NCI-H128 (cell line): ENCODE results near the gene MKRN2OS.

Source experiments
- DNase-seq: peaks from one replicate; lab custom pipeline; 2025; ENCODE audit not compliant: unreplicated experiment; lab: John Stamatoyannopoulos, UW

MKRN2OS gene

DNA sequence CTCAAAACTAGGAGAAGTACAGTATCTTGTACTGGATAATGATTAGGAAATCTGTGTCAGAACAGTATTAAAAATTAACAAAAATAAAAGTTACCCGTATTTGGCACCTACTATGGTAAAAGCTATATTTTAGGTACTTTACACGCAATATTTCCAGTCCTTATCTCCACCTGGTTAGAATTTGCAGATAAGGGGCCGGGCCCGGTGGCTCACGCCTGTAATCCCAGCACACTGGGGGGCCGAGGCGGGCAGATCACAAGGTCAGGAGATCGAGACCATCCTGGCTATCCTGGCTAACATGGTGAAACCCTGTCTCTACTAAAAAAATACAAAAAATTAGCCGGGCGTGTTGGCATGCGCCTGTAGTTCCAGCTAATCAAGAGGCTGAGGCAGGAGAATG is 28.4 kb downstream of the MKRN2OS start:
- DNase-seq, result no peak

DNA sequence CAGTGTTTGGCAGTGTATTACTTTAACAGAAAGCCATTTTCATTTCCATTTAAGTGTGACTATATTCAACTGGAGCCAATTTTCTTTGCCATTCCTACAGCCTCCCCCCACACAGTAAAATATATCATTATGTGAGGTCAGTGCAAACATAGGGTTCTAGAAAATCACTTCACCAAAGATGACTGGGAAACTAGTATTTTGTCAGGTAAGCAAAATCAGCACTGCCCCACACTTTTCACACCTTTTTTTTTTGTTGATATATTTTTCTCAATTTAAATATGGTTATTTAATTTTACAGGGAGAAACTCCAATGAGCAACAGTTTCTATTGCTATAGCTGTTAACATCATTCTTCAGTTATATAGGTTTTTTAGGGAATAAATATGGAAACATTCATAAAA is 29.7 kb downstream of the MKRN2OS start:
- DNase-seq, result no peak

DNA sequence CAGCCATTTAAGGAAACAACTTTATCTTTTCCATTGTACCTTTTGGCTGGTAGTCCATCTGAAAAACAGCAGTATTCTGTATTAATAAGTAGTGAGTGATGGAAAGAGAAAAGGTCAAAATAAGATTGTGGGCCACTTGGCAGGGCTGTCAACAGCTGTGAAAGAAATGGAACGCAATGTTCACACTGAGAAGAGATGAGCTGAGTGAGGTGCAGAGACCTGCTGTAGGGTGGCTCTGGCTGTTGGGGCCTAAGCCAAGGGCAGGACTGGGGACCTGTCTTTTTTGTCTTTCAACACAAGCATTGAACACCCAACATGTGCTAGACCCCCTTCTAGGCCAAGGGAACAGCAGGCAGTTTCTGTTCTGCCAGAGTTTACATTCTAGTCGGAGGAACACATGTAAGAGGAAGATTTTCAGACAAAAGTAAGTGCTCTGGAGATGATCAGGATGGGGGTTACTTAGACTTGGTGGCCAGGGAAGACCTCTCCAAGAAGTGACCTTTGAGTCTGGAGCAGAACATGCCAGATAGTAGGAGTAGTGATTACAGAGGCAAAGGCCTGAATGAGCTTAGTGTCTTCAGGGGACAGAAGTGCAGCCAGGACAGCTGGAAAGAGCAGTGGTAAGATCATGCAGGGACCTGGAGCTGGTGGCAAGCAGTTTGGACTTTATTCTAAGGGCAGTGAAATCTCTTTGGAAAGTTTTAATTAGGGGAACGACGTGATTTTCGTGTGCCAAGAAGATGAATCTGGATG is 31.4 kb downstream of the MKRN2OS start:
- DNase-seq, result no peak

DNA sequence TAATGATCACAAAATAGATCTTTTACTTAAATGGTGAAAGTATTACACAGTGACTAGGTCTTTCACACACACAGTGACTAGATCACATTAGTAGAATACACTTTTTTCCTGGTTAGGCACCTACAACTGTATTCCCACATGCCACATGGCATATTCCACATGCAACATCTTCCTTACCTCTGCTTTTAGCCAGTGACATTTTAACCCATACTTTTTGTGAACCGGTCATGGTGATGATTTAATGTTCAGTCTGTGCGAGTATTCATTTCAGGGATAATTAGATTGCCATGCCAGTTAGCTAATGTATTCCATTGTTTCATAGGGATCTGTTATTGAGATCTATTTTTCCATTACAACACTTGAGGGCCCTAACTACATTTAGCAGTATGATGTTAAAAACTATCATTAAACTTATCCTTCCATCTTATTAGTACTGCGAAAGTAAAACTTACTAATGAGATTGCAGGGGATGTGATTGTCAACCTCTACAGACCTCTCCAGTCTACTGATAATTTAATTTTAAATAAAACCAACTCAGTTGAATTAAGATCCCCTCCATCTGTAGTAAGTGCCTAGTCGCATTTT is 32.7 kb downstream of the MKRN2OS start:
- DNase-seq, result no peak

DNA sequence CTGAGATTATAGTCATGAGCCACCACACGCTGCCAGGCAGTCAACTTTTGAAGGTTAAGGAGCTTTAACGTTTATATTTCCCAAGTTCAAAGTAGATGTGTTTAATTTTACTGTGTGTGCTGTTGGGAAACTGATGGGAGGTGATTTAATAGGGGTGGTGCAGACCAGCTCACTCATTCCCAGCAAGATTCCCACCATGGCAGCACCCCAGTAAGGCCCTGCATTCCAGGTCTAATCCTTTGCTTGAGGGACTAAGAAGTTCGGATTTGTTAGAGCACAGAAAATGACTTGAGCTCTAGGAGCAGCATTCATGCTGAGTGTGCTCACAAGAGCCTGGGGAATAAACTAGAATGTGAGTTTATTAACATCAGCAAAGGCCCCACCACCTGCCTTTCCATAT is 35.8 kb downstream of the MKRN2OS start:
- DNase-seq, result no peak

DNA sequence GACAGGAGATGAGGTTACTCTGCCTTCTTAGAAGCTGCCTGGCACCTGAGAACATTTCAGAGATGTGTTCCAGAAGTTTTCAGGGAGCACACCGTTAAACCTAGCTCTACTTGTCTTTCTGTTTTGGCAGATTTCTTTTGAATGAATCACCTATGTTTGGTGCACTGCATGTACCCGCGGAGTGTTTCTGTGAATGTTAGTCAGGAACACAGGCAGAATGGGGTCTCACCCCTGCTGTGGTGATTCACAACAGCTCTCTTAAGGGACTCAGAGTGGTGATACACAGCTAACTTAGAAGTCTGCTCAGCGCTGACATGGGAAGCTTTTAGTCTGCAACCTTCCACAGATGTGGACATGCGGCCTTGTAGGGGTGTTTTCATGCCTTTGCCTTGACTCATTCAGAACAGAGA is 37.0 kb downstream of the MKRN2OS start:
- DNase-seq, result no peak

DNA sequence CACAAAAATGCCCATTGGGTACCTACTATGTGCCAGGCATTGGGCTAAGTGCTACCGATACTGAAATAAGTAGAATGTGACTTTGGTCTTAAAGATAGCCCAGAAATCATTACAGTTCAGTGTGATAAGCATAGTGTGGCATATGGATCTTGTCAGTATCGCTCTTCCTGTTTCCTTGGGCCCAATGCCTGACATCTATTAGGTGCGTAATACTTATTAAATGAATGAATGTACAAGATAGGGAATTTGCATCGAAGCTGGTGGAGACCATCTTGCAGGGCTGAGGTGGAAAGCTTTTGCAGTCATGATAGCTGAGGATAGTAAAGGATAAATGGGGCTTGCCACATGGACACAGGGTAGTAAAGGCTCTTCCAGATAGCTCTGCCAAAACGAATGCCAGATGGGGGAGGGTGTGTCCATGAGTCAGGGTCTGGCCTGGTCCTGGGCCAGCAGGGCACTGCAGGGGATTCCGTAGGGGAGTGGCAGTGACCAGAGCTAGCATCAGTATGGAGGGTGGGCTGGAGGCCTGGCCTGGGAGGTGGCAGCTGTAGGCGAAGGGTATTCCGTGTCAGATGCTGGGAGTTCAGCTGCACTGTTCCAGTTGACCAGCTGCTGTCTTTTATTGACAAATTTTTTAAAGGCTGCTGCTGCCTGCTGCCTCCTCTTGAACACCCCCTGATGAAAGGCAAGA is 37.6 kb downstream of the MKRN2OS start:
- no peak for DNase-seq

DNA sequence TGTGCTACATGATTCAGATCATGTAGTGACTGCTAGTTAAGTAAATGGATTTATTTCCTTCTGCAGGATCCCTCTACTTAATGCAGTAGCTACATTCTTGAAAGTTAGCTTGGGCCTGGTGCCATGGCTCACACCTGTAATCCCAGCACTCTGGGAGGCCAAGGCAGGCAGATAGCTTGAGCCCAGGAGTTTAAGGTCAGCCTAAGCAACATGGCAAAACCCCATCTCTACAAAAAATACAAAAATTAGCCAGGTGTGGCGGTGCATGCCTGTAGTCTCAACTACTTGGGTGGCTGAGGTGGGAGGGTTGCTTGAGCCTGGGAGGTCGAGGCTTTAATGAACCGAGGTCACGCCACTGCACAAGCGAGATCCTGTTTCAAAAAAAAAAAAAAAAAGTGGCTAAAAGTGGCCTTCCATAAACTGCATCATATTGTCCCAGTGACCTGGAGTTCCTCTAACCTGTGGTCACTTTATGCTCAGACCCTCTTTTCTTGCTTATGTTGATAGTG is 39.0 kb downstream of the MKRN2OS start:
- DNase-seq, result no peak

DNA sequence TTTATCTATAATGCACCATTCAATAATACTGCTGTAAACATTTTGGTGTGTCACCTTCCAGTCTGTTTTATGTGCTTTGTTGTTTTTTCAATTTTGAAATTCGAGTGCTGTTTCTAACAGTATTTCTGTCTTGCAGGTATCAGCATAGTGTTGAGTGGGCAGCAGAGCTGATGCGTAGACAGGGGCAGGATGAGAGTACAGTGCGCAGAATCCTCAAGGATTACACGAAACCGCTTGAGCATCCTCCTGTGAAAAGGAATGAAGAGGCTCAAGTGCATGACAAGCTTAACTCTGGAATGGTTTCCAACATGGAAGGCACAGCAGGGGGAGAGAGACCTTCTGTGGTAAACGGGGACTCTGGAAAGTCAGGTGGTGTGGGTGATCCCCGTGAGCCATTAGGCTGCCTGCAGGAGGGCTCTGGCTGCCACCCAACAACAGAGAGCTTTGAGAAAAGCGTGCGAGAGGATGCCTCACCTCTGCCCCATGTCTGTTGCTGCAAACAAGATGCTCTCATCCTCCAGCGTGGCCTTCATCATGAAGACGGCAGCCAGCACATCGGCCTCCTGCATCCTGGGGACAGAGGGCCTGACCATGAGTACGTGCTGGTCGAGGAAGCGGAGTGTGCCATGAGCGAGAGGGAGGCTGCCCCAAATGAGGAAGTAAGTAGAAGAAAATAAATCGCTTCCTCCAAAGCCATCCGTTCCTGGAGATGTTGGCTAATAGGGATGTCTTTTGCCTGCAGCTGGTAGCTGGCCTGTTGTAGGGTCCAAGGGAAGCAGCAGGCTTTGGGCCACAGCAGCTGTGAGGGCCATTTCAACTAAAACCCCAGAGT is 42.0 kb downstream of the MKRN2OS start:
- DNase-seq, result no peak

DNA sequence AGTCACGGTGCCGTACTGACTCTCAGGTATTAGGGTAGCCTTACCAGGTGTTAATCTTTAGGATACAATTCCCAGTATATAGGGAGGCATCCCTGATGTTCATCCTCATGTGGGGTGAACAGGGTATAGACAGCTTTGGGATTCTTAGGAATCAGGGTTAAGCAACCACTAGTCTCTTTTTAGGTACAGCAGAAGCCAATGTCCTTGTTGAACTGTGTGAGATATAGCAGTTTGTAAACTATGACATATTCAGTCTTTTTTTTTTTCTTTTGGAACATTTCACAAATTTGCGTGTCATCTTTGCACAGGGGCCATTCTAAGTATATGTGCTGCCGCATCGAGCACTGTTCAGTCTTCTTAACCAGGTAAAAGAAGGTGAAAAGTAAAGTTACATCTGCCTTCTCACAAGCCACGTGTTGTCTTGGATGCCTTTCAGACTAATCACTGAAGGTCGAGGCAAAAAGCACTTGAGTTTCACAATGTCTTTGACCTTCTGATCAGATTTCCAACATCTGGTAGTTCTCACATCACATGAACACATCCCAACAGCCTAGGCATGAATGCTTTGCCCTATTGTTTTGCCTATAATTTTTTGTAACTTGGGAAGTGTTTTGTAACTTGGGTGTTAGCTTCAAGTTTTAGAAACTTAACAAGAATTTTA is 43.8 kb downstream of the MKRN2OS start:
- DNase-seq, result no peak

DNA sequence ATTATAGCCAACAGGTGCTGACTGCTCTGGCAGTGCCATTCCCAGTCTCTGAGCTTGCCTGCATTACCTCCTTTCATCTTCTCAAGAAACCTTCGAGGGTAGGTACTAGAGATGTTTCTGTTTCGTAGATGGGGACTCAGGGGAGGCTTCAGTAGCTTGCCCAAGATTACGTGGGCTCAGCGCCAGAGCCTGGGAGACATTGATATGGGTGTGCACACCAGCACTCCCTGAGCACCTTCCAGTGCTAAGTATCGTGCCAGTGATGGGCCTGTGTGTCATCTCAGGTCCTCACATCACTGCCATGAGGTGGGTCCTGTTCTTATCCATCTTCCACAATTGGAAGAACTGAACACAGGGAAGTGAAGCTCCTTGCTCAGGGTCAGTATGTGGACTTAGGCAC is 45.8 kb downstream of the MKRN2OS start:
- no peak for DNase-seq

DNA sequence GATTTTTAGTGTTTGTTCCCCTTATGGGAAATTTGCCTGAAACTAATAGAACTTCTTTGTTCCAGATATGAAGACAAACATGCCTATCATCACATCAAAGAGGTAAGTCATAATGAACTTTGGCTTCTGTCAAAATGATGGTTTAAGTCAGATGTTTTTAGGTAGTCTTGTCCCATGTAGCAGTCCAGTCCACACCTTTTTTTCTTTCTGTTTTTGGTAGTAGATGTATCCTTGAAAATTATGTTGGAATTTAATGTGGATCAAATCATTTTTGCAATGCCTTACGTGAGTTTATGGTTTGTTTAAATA is 48.9 kb downstream of the MKRN2OS start:
- no peak for DNase-seq

DNA sequence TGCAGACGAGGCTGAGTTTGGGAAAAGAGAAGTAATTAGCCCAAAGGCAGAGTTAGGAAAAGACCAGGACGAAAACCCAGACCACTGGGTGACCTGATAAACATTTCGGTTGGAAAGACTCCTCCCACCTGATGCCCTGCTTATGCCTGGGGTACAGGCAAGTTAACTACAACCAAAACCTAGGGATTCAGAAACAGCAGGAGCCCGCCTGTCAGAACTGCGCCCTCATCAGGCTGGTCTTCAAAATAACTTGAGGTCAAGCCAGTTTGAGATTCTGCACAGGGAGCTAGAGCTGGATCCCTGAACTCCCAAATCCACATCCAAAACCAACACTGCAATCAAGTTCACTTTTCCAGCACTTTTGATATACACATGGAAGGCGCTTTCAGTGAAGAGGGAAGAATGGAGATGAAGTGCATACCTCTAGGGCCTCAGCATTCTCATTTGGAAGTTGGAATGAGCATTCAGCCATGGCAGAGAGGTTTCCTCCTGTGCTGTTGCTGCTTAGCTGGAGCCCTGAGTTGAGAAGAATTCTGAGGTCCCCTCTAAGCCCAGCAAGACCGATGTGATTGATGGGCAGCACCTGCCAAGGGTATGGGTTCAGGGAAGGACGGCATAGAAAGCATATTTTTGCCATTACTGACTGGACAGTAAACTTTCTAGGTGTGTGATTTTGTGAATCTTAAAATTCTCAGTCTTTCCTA is 49.4 kb downstream of the MKRN2OS start:
- no peak for DNase-seq

DNA sequence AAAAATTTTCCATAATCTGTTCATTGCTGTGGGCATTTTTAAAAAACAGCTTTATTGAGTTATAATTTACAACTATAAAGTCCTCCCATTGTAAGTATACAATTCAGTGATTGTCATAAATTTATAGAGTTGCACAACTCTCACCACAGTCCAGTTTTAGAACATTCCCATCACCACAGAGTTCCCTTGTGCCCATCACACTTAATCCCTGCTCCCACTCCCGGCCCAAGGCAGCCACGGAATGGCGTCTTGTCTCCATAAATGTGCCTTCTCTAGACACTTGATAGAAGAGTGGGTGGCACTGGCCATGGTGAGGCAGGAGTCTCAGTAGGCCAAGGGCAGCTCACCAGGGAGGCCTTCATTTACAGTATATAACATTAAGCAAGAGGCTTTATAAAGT is 54.8 kb downstream of the MKRN2OS start:
- DNase-seq, result no peak

DNA sequence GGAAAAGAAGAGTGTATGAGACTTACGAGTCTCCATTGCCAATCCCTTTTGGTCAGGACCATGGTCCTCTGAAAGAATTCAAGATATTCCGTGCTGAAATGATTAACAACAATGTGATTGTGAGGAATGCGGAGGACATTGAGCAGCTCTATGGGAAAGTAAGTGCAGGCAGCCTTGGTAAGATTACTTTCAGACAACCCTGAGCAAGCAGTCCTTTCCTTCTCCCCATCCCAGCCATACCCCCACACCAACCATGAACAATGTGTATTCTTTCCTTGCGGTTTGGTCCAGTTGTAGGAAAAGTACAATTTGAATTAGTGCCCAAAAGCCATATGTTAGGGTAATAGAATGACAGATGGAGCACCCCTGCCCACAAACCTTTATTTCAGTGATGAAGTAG is 55.5 kb downstream of the MKRN2OS start:
- no peak for DNase-seq
